NCI-H146 treated with DMSO at 0.1 percent for 48 hours (cell line): ENCODE measurements around the gene SRGAP3.

ENCODE experiments used
- DNase-seq: peaks from one replicate; lab custom pipeline; 2025; ENCODE audit not compliant: unreplicated experiment; lab: John Stamatoyannopoulos, UW

The SRGAP3 gene

DNA sequence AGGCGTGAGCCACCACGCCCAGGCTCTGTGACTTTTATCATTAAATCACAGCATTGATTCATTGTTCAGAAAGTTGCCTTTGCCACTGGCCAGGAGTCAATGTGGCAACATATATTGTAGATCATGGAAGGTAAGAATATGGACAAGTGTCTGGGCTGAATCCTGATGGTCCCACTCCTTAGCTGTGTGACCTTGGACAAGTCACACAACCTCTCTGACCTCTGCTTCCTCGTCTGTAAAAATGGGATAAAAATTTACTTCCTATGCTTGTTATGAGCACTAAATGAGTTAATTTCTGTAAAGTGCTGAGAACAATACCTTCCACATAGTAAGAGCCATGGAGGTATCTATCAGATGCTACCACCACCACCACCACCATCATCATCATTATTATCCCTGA lies 182.7 kb downstream of the SRGAP3 start:
- DNase-seq: no peak

DNA sequence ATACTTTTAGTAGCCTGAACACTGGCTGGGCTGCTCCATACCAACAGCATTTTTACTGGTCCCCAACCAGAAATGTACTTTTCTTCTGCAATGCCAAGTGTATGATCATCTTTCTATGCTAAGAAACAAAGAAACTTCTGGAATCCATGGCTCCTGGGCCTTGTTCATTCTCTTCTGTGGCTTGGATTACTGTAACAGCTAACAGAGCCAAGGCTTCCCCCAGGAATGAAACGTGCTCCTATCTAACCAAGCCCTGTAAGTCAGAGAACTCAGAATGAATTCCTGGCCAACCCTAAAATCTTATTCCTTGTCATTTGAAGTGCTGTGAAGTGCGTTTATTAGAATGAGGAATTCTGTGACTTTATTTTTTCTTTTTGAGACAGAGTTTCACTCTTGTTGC lies 183.3 kb downstream of the SRGAP3 start:
- DNase-seq: no peak

DNA sequence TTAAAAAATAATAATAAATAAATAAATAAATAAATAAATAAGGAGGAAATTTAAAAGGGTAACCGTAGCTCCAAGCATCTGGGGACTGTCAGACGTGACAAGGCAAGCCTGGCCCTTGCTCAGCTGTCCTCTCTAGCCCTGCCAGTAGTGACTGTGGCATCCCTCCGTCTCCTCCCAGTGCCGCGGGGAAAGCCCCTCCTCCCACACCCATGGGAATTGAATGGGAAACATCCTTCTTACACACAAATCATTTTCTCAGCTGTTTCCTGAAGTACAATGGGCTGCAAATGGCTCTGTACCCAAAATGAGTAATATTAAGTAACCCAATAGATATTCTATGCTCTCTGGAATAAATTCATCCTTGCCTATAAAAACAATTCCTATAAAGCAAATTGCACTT lies 184.6 kb downstream of the SRGAP3 start:
- no peak for DNase-seq

DNA sequence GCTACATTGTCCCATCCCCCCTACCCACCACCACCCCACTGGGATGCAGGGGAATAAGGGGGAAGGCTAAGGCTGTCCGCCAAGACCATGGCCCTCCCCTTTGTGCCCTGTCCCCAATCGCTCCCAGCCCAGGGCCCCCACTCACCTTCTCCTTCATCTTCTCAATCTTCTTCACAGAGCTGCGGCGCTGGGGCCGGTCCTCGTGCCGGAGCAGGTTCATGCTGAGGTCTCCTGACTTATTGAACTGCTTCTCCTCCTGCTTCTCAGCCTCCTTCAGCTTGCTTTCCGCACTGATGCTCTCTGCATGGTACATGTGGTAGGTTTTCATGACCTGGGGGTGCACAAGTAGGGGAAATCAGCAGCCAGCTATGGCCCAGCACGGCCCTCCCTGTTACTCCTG lies 185.2 kb downstream of the SRGAP3 start:
- no peak for DNase-seq

DNA sequence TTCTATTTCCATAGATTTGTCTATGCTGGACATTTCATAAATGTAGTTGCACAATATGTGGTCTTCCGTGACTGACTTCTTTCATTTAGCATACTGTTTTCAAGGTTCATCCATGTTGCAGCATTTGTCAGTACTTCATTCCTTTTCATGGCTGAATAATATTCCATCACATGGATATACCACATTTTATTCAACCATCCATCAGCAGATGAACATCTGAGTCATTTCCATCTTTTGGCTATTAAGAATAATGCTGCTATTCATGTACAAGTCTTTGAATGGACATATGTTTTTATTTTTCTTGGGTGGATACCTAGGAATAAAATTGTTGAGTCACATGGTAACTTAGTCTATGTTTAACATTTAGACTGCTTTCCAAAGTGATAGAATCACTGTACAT lies 186.9 kb downstream of the SRGAP3 start:
- no peak for DNase-seq

DNA sequence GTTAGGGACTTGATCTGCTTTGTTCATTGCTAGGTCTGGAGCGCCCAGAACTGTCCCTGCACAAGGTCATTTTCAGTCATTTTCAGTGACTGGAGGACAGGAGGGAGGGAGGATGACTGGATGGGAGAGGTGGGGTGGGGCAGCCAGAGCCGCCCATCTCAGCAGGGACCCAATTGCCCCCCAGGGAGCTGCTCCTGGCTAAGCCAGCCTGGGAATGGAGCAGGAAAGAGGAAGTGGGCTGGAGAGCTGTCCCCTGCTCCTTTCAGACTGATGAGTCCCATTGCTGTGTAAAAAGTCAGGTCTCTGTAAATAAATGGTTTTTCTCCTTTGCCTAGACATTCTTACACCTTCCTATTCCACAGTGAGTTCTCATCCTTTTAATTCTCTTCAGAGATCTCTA lies 187.8 kb downstream of the SRGAP3 start:
- DNase-seq: no peak

DNA sequence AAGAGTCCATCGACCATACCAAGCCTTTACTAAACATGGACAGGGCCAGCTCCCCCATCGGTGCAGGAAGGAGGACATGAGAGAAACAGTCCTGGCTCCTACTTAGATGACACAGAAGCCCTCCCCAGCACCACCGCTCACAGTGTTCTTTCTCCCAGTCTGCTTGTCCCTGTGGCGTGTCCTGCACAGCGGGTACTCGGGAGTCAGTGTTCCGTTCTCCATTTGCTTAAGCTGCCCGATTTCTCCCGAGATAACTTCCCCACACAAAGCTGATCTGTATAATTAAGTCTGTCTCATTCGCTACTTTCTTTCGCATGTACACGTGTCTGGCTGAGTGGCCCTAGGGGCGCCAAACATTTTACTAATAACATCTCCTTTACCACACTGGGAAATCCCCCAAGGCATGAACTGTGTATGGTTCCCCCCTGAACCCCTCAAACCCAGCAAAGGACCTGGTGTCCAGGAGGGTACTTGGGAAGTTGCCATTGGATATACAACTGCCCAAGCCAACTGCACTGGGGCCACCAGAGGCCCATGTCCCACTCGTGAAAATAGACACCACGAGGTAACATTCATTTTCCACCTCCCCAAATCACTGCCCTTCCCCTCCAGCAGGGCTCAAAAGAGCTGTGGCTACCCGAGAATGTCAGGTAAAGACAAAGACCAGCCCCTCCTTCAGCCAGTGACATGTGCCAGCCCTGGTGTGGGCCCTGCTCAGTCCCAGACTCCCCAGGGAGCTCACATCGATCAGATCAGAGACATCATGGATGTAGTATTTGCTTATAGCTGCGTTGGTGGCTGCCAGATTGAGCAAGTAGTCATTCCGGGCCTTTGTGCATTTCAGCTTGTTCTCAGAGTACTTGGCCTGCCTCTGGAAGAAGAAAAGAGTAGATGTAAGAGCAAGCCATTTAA lies 189.7 kb downstream of the SRGAP3 start:
- no peak for DNase-seq

DNA sequence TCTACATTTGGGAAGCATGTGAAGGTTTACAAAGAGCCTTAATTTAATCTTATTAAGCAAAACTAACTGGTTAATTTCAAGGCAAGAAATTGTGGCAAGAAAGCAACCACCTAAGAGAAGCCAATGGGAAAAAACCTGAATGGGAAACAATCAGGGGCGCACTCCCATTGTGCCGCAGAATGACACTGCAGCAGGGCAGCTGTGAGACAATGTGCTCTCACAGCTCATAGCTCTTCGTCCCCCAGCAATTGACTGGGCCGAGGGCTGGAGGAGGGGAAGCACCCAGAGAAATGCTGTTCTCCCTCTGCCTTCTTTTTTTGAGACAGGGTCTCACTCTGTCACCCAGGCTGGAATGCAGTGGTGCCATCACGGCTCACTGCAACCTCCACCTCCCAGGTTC lies 192.9 kb downstream of the SRGAP3 start:
- DNase-seq: no peak

DNA sequence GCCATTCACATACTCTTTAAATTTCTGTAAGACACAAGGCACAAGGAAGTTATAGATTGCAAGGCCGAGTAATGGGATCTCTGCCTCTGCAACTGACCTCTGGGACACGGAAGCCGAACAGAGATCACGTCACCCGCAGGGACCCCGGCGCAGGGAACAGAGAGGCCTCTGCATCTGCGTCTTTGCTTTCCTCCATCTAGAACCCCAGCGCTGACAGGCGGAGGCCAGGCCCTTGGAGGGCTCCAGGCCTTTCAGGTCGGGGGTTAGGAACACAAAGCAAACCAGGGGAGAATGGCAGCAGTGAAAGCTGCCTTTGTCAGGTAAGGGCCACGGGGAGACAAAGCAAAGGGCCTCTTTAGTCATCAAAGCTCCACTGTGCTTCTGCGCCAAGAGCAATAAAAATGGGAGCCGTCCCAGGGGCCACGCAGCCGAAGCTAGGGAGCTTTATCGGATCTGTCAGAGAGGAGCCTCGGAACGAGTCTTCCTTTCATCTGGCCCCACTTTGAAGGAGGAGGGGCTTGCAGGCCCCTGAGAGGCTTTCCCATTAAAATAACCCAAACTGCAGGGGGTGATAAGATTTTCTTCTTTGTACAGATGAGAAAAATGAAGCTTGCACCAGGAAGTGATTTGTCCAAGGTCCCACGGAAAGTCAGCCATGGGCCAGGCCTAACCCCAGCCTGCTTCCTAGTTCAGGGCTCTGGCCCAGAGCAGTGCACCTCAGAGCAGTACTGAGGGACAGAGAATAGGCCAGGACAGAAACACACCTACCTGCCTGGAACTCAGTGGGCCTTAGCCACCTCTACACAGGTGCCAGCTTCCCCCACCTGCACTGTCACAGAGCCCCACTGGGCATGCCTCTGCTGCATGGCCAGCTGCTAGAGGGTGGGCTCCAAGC lies 201.7 kb downstream of the SRGAP3 start:
- DNase-seq: no peak

DNA sequence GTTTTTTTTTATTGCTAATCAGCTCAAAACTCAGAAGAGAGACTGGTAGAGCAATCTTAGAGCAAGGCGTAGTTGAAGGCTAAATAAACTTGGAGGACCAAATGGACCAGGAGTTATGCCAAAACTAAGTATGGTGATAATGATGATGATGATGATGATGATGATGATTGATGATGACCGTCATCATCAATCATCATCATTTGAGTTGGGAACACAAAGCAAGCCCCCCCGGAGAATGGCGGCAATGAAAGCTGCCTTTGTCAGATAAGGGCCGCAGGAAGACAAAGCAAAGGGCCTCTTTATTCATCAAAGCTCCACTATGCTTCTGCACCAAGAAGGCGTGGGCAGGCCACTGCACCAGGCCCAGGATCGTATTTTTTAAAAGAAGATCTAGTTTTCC lies 204.1 kb downstream of the SRGAP3 start:
- DNase-seq: no peak

DNA sequence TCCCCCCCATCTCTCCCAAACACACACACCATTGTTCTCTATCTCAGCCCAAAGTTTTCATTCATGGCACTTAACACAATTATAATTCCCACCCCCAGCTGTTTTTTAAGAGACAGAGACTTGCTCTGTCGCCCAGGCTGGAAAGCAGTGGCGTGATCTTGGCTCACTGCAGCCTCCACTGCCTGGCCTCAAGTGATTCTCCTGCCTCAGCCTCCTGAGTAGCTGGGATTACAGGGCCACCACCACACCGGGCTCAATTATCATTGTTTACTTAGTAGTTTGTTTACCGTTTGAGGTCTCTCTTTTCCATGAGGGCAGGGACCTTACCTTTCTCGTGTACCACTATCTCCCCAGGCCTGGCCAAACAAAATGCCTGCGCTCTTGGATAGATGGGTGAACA lies 206.4 kb downstream of the SRGAP3 start:
- DNase-seq: no peak

DNA sequence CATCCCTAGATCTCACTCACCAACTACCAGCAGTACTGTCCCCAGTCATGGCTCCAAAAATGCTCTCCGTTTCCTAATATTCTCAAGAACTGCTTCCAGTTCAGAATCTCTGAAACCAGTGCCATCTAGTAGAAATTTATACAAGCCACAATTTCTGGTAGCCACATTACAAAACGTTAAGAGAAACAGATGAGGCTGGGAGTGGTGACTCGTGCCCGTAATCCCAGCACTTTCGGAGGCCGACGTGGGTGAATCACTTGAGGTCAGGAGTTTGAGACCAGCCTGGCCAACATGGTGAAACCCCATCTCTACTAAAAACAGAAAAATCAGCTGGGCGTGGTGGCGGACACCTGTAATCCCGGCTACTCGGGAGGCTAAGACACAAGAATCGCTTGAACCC lies 207.8 kb downstream of the SRGAP3 start:
- DNase-seq: no peak

DNA sequence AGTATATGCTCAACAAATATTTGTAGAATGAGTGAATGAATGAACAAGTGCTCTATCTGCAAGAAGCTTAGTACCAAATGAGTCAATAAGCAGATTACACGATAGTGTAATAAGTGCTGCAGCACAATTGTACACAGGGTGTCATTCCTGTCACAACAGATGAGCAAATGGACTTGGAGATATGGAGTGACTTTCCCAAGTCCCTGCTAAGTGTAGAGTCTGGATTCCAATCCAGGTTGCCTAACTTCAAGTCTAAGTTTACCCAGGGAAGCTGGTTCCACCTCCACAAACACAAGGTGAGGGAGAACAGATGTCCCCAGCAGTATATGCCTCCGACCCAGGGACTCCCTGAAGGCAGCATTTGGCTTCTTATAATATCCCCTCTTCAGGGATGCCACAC lies 208.4 kb downstream of the SRGAP3 start:
- DNase-seq: no peak

DNA sequence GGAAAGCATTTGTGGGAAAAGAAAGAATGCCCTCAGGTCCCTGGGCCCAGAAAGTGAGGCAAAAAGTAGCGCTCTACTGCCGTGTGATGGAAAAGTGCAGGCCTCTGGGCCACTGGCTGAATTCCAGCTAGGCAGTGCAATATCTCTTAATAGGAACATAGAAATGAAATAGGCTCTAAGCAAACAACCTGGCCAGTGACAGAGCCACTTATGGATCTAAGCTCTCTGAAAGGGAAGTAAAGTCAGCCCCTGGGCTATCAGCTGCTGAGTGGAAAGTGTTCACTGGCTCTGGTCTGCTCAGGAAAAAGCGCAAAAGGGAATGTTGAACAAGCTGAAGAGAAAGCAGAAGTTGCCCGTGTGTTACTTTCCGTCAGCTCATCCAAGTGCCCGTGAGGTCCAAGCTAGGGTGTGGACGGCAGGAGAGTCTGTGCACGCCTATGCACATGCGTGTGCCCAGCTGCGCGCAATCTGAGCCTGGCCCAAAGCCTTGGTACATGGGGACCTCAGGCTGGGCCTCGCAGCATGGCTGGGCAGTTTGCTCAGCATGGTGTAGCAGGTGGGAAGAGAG lies 212.2 kb downstream of the SRGAP3 start:
- DNase-seq: no peak

DNA sequence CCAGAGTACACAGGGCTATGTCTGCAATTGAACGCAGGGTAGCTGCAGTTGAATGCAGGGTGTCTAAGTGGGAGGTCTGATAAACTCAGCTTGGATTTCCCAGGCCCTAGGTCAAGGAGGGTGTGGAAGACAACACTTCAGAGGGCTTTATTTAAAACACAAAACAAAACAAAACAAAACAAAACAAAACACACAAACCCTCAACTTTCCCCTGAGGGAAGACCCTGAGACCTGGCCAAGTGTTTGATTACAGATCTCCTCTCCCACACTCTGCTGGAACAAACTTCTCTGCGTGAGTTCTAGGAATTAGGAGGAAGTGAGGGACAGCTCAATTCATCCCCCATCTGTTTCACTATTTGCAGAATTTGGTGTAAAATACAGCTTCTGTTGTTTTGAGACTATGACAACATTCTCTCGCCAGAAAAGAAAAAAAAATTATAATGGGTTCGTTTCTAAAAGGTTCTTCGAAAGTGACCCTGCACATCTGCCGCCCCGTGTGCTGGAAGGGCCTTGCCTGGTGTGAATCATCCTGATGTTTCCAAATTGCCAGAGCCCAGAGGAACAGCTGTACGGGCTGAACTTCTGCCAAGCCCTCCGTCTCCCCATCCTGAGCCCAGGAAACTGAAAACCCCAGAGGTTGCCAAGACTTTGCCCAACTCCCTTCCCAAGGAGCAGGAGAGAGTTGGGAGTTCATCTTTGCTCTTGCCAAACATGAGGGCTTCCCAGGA lies 212.9 kb downstream of the SRGAP3 start:
- no peak for DNase-seq

DNA sequence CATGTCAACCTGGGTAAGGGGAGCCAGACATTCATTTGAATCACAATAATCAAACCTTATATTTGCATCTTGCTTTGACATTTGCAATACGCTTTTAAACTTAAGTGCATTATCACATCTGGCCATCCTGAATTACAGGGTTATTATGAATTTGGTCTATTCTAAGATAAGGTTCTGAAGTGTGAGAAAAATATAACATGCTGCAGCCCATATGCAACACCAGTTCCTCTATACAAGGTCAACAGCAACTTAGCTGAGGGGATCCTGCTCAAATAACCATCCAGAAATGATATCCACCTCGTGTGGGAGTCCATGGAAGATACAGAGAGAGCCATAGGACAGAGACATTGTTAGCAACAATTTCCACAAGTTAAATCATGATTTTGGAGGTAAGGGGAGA lies 213.5 kb downstream of the SRGAP3 start:
- no peak for DNase-seq

DNA sequence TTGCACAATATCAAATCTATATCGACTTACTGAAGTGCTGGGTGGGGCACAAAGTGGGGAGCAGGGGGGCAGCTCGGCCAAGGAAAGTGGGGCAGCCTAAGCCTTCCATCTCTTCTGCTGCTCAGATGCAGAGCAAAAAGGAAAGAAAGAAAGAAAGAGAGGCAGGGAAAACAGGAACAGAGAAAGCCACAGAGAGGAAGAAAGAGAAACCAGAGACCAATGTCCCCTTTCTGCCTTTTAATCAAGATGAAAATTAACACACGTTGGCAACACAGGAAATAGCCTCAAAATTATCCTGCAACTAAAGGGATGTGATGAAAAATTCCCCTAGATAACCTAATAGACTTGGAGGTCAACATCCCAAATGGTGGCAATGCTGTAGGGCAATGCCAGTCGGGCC lies 214.0 kb downstream of the SRGAP3 start:
- no peak for DNase-seq

DNA sequence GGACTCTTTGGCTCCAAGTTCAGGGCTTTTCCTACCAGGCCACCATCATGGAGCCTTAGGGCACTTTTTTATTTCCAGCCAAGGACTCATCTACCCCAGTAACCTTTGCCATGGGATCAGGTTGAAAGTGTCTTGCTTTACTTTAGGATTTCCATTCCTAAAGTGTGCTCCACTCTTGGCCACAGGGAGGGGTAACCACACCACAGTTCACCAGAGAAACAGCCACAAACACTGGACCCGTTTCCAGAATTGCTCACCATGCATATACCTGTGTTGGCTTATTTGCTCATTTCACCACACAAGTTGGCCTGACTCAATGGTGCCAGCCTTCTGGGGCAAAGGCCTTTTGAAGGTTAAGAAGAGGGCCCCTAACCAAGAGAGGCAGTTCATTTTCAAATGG lies 215.6 kb downstream of the SRGAP3 start:
- DNase-seq: no peak

DNA sequence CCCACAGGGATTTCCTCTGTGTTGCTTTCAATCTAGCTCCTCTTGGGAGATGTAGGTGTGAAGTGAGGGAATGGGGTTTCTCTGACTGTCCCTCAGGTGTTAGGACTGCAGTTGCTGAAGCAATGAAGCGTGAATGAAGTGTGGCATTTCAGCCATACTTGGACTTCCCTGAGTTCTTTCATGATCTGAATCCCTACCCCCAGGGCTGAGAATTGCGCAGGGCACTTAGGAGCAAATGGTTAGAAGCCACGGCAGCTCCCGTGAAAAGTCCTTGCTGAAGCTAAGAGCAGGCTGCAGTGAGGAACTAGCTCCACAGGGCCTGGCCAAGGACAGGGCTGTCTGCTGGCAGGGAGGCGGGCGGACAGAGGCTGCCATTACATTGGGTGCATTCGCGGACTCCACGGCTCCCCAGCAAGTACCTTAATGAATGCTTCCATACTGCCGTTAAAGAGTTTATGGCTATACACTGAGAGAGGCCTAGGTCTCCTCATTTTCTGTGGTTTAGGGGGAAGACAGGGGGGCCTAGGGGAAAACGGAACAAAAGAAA lies 217.1 kb downstream of the SRGAP3 start:
- no peak for DNase-seq

DNA sequence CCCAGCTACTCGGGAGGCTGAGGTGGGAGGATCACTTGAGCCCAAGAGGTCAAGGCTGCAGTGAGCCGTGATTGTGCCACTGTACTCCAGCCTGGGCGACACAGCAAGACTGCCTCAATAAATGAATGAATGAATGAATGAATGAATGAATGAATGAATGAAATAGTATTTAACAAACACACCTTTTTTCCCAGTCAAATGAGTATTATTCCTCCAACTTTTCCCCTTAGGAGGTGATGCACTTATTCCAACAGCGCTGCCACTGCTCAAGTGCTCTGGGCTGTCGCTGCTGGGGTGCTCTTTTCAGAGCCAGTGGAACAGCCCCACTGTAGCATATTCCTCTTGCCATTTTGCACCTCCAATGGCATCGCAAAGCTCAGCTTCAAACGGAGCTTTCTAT lies 219.4 kb downstream of the SRGAP3 start:
- no peak for DNase-seq

DNA sequence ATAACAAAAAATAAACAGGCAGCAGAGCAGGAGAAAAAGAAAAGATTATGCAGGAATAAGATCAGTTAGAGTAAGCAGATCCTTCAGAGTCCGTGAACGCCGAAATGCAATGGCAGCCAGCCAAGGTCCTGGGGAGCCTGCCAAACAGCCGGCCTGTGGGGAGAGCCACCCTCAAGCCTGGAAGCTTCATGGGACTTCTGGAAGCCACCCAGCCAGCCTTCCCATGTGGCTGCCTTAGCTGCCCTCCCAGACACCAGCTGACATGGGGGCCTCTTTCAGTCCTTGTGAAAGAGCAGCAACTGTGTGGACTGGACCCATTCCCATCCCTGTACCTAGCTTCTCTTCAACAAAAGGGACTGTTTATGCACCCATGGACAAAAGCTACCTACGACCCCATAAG lies 221.3 kb downstream of the SRGAP3 start:
- DNase-seq: no peak
